HepG2 (cell line): ENCODE measurements around the gene CSTPP1. TPM values are rescaled to one million over a fixed set of nuclear protein-coding genes. Genes with fewer than 3 reads are reported as not detected.

Experiments
- KDM6A ChIP-seq: IDR thresholded peaks from 2 replicates; pipeline ENCODE4 v1.6.1; 2016; ENCODE audit warnings: low read depth
- SKI ChIP-seq: fragments of 450-650 bp; IDR thresholded peaks from one replicate; pipeline ENCODE4 v1.6.1; 2018; ENCODE audit warnings: mild to moderate bottlenecking; ENCODE audit not compliant: partially characterized antibody
- TBX3 ChIP-seq: fragments of 450-650 bp; IDR thresholded peaks from 2 replicates; pipeline ENCODE4 v1.6.1; 2017; ENCODE audit warnings: antibody characterized with exemption, mild to moderate bottlenecking, inconsistent platforms, borderline replicate concordance
- ZNF124 ChIP-seq: sonication (generic); formaldehyde crosslinking; IDR thresholded peaks from 2 replicates; pipeline ENCODE4 v1.4.0; 2020; ENCODE audit warnings: missing genetic modification reagents
- ZNF543 ChIP-seq: sonication (generic); formaldehyde crosslinking; IDR thresholded peaks from 2 replicates; pipeline ENCODE4 v1.4.0; 2020; ENCODE audit warnings: mild to moderate bottlenecking, missing genetic modification reagents
- ZNF788 ChIP-seq: sonication (generic); formaldehyde crosslinking; IDR thresholded peaks from 2 replicates; pipeline ENCODE4 v1.5.0; 2020; ENCODE audit warnings: mild to moderate bottlenecking, missing genetic modification reagents, borderline replicate concordance
- ZSCAN12 ChIP-seq: sonication (generic); formaldehyde crosslinking; IDR thresholded peaks from 2 replicates; pipeline ENCODE4 v1.9.0; 2021; ENCODE audit warnings: mild to moderate bottlenecking, missing genetic modification reagents
- ZSCAN30 ChIP-seq: sonication (generic); formaldehyde crosslinking; IDR thresholded peaks from 2 replicates; pipeline ENCODE4 v1.5.0; 2020; ENCODE audit warnings: mild to moderate bottlenecking, missing genetic modification reagents
- ZUFSP ChIP-seq: sonication (generic); formaldehyde crosslinking; IDR thresholded peaks from 2 replicates; pipeline ENCODE4 v1.9.0; 2021; ENCODE audit warnings: missing genetic modification reagents, mild to moderate bottlenecking, borderline replicate concordance
- polyA plus RNA-seq, 8 experiments: library from polyadenylated mRNA; depleted of rRNA in 3 of 8; stranded (reverse) in 7 of 8; unstranded in 1 of 8; fragments of >200 nt; fragmentation: Illumina TruSeq in 4 of 8; extraction: Trizol in 4 of 8; gene quantifications; 2 replicates each; pipeline versions ENCODE4 v1.2.1 to v1.2.3, GENCODE V29; 2011 to 2016; ENCODE audit warnings: low read depth in 4 of 8, missing spikeins in 1 of 8, mixed read lengths in 1 of 8; ENCODE audit not compliant: insufficient read depth in 1 of 8
- total RNA-seq, 5 experiments: library from RNA; depleted of rRNA; stranded (reverse); fragments of >200 nt; fragmentation: Illumina TruSeq; extraction: Trizol; gene quantifications; 2 replicates each; pipeline ENCODE4 v1.2.3, GENCODE V29; 2016; ENCODE audit warnings: low read depth in 1 of 5
- TF ChIP-seq, protein P1 (sequence below): sonication (generic); formaldehyde crosslinking; IDR thresholded peaks from 2 replicates; pipeline ENCODE4 v1.4.0; 2020; ENCODE audit warnings: mild to moderate bottlenecking, low read depth, missing genetic modification reagents
- TF ChIP-seq, protein P2 (sequence below): sonication (generic); formaldehyde crosslinking; IDR thresholded peaks from 2 replicates; pipeline ENCODE4 v1.5.0; 2020; ENCODE audit warnings: mild to moderate bottlenecking, missing genetic modification reagents
- TF ChIP-seq, protein P3 (sequence below), 2 experiments: fragments of 450-650 bp in 1 of 2; sonication (generic) in 1 of 2; formaldehyde crosslinking in 1 of 2; IDR thresholded peaks; 2 replicates each; pipeline versions ENCODE4 v1.6.1 to v1.8.0; 2016 to 2022; ENCODE audit warnings: antibody characterized with exemption in 1 of 2, mild to moderate bottlenecking in 1 of 2, missing genetic modification reagents in 1 of 2
- TF ChIP-seq, protein P4 (sequence below): sonication (generic); formaldehyde crosslinking; conservative IDR thresholded peaks from 2 replicates; pipeline ENCODE4 v1.8.0; 2022; ENCODE audit warnings: mild to moderate bottlenecking, moderate library complexity, missing genetic modification reagents

CSTPP1 gene
- total and polyA plus RNA-seq, 2 of the 13 experiments (the other 11 are each of a cell fraction or from before 2014, with no cell fraction given): 12.3 to 14.6 TPM

DNA sequence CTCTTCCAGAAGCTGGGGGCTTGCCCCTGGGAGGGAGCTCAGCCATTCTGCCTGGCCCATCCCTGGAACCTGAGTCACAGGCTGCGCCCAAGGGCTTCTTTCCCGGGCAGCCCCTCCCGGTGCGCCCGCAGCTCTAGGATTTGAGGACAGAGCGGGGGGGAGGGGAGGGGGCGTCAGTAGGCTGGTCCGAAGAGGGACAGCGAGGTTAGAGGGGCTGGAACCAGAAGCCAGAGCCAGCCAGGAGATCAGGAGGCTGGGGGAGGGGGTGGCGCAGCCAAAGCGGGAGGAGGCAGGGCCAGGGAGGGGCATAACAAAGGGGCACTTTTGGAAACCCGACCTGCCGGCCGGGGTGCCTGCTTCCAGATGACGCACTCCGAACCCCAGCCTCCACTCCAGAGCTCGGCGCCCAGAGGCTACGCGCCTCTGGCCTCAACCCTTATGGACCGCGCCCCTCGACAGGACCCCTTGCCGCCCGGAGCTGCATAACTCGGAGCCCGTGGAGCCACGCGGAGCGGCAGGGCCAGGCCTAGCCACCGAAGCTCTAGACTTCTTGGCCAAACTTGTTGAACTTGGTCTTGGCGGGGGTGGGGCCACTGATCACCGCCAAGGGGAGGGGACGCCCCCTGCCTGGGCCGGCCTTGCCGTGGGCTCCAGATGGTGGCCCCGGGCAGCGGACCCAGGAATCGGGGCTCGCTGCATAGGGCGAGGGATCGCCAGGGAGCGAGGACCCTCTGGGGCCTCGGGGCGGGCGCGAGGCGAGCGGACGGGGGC lies 248.9 kb downstream of the CSTPP1 start (continued):
- TF ChIP-seq, protein P1, sequence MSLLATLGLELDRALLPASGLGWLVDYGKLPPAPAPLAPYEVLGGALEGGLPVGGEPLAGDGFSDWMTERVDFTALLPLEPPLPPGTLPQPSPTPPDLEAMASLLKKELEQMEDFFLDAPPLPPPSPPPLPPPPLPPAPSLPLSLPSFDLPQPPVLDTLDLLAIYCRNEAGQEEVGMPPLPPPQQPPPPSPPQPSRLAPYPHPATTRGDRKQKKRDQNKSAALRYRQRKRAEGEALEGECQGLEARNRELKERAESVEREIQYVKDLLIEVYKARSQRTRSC (CRISPR knock-in tag): no peak
- TF ChIP-seq ZSCAN30 (CRISPR knock-in tag) (peak; percentile 81; the same call in 1 of the 2 replicates), ZUFSP (no peak), ZNF124 (CRISPR knock-in tag) (peak; percentile 41; the same call in 1 of the 2 replicates), KDM6A (CRISPR knock-in tag) (no peak), ZSCAN12 (no peak), SKI (no peak), TBX3 (no peak), ZNF543 (CRISPR knock-in tag) (peak; percentile 81; the same call in 1 of the 2 replicates), ZNF788 (CRISPR knock-in tag) (no peak; the same call in 1 of the 2 replicates)
- TF ChIP-seq, protein P2, sequence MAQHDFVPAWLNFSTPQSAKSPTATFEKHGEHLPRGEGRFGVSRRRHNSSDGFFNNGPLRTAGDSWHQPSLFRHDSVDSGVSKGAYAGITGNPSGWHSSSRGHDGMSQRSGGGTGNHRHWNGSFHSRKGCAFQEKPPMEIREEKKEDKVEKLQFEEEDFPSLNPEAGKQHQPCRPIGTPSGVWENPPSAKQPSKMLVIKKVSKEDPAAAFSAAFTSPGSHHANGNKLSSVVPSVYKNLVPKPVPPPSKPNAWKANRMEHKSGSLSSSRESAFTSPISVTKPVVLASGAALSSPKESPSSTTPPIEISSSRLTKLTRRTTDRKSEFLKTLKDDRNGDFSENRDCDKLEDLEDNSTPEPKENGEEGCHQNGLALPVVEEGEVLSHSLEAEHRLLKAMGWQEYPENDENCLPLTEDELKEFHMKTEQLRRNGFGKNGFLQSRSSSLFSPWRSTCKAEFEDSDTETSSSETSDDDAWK (CRISPR knock-in tag): no peak
- TF ChIP-seq, protein P3, sequence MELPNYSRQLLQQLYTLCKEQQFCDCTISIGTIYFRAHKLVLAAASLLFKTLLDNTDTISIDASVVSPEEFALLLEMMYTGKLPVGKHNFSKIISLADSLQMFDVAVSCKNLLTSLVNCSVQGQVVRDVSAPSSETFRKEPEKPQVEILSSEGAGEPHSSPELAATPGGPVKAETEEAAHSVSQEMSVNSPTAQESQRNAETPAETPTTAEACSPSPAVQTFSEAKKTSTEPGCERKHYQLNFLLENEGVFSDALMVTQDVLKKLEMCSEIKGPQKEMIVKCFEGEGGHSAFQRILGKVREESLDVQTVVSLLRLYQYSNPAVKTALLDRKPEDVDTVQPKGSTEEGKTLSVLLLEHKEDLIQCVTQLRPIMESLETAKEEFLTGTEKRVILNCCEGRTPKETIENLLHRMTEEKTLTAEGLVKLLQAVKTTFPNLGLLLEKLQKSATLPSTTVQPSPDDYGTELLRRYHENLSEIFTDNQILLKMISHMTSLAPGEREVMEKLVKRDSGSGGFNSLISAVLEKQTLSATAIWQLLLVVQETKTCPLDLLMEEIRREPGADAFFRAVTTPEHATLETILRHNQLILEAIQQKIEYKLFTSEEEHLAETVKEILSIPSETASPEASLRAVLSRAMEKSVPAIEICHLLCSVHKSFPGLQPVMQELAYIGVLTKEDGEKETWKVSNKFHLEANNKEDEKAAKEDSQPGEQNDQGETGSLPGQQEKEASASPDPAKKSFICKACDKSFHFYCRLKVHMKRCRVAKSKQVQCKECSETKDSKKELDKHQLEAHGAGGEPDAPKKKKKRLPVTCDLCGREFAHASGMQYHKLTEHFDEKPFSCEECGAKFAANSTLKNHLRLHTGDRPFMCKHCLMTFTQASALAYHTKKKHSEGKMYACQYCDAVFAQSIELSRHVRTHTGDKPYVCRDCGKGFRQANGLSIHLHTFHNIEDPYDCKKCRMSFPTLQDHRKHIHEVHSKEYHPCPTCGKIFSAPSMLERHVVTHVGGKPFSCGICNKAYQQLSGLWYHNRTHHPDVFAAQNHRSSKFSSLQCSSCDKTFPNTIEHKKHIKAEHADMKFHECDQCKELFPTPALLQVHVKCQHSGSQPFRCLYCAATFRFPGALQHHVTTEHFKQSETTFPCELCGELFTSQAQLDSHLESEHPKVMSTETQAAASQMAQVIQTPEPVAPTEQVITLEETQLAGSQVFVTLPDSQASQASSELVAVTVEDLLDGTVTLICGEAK (IDR thresholded peaks at IDR 0.05): no peak
- TF ChIP-seq, protein P3 (CRISPR knock-in tag; IDR thresholded peaks at IDR 0.05): no peak; the same call in 1 of the 2 replicates
- TF ChIP-seq, protein P4, sequence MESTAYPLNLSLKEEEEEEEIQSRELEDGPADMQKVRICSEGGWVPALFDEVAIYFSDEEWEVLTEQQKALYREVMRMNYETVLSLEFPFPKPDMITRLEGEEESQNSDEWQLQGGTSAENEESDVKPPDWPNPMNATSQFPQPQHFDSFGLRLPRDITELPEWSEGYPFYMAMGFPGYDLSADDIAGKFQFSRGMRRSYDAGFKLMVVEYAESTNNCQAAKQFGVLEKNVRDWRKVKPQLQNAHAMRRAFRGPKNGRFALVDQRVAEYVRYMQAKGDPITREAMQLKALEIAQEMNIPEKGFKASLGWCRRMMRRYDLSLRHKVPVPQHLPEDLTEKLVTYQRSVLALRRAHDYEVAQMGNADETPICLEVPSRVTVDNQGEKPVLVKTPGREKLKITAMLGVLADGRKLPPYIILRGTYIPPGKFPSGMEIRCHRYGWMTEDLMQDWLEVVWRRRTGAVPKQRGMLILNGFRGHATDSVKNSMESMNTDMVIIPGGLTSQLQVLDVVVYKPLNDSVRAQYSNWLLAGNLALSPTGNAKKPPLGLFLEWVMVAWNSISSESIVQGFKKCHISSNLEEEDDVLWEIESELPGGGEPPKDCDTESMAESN (CRISPR knock-in tag): peak; percentile 14
